MM.1S (cell line): Measurements from ENCODE around the gene TBX18.

Experiments
- DNase-seq: peaks from one replicate; pipeline ENCODE4 v3.0.0-alpha.2; 2015
- H2AFZ ChIP-seq: fragments of 300-600 bp; sonication (generic); 2 replicates; pipeline ENCODE4 v1.6.0; 2016; ENCODE audit warnings: antibody characterized with exemption, low read length
- H3F3A ChIP-seq: fragments of 300-600 bp; sonication (generic); 2 replicates; pipeline ENCODE4 v1.6.1; 2016; ENCODE audit warnings: mild to moderate bottlenecking, antibody characterized with exemption, low read length, moderate library complexity, mixed read lengths; ENCODE audit not compliant: insufficient read depth
- H3K27ac ChIP-seq: fragments of 300-600 bp; sonication (generic); 2 replicates; pipeline ENCODE4 v1.5.1; 2016; ENCODE audit warnings: mild to moderate bottlenecking, low read length
- H3K27me3 ChIP-seq: fragments of 300-600 bp; sonication (generic); replicated peaks from 2 replicates; pipeline ENCODE4 v1.6.0; 2016; ENCODE audit warnings: low read length; ENCODE audit not compliant: insufficient read depth
- H3K36me3 ChIP-seq: fragments of 300-600 bp; sonication (generic); replicated peaks from 2 replicates; pipeline ENCODE4 v1.6.1; 2016; ENCODE audit warnings: mild to moderate bottlenecking, low read length, mixed read lengths; ENCODE audit not compliant: insufficient read depth
- H3K4me1 ChIP-seq: fragments of 300-600 bp; sonication (generic); 2 replicates; pipeline ENCODE4 v1.6.1; 2016; ENCODE audit warnings: low read length, mixed read lengths
- H3K4me2 ChIP-seq: fragments of 300-600 bp; sonication (generic); 2 replicates; pipeline ENCODE4 v1.6.0; 2016; ENCODE audit warnings: low read depth, low read length
- H3K4me3 ChIP-seq: fragments of 300-600 bp; sonication (generic); 2 replicates; pipeline ENCODE4 v1.5.1; 2016; ENCODE audit warnings: low read length, mixed read lengths
- H3K79me2 ChIP-seq: fragments of 300-600 bp; sonication (generic); 2 replicates; pipeline ENCODE4 v1.6.1; 2016; ENCODE audit warnings: mixed run types, low read length, mixed read lengths
- H3K9ac ChIP-seq: fragments of 300-600 bp; sonication (generic); 2 replicates; pipeline ENCODE4 v1.6.1; 2016; ENCODE audit warnings: low read length, mixed read lengths
- H3K9me2 ChIP-seq: fragments of 300-600 bp; sonication (generic); replicated peaks from 2 replicates; pipeline ENCODE4 v1.6.1; 2016; ENCODE audit warnings: mild to moderate bottlenecking, low read length, mixed read lengths; ENCODE audit not compliant: insufficient read depth
- H3K9me3 ChIP-seq: fragments of 300-600 bp; sonication (generic); replicated peaks from 2 replicates; pipeline ENCODE4 v1.6.1; 2016; ENCODE audit warnings: mild to moderate bottlenecking, low read length, mixed read lengths; ENCODE audit not compliant: insufficient read depth
- H4K20me1 ChIP-seq: fragments of 300-600 bp; sonication (generic); 2 replicates; pipeline ENCODE4 v1.6.1; 2016; ENCODE audit warnings: mild to moderate bottlenecking, low read length, moderate library complexity, mixed read lengths; ENCODE audit not compliant: insufficient read depth
- EZH2 ChIP-seq: fragments of 300-600 bp; sonication (generic); optimal IDR thresholded peaks from 2 replicates; pipeline ENCODE3; 2017; ENCODE audit warnings: low read depth, mild to moderate bottlenecking, antibody characterized with exemption, low read length, mixed read lengths
- EZH2phosphoT487 ChIP-seq: fragments of 300-600 bp; sonication (generic); IDR thresholded peaks from 2 replicates; pipeline ENCODE4 v1.6.1; 2018; ENCODE audit warnings: antibody characterized with exemption, low read length
- TF ChIP-seq, protein P1 (sequence below): fragments of 300-600 bp; sonication (generic); IDR thresholded peaks from 2 replicates; pipeline ENCODE4 v1.5.1; 2016; ENCODE audit warnings: antibody characterized with exemption, low read length, mixed read lengths

The TBX18 gene

GRCh38 chr6:84657025-84657424 is 107.4 kb downstream of the TBX18 start:
- H3K27ac ChIP-seq = no peak overlapping the region
- H3K27me3 ChIP-seq = no peaks in the 10 kb centered on the region
- H3K9me2 ChIP-seq = no peaks in the 10 kb centered on the region
- TF ChIP-seq EZH2 (no peak), EZH2phosphoT487 (no peak)
- TF ChIP-seq, protein P1, sequence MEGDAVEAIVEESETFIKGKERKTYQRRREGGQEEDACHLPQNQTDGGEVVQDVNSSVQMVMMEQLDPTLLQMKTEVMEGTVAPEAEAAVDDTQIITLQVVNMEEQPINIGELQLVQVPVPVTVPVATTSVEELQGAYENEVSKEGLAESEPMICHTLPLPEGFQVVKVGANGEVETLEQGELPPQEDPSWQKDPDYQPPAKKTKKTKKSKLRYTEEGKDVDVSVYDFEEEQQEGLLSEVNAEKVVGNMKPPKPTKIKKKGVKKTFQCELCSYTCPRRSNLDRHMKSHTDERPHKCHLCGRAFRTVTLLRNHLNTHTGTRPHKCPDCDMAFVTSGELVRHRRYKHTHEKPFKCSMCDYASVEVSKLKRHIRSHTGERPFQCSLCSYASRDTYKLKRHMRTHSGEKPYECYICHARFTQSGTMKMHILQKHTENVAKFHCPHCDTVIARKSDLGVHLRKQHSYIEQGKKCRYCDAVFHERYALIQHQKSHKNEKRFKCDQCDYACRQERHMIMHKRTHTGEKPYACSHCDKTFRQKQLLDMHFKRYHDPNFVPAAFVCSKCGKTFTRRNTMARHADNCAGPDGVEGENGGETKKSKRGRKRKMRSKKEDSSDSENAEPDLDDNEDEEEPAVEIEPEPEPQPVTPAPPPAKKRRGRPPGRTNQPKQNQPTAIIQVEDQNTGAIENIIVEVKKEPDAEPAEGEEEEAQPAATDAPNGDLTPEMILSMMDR = no peak
- no peaks in the 10 kb centered on the region for H3K79me2 ChIP-seq
- H3K4me2 ChIP-seq = no peak overlapping the region
- H3K9ac ChIP-seq = no peak overlapping the region
- no peak for DNase-seq
- H3K36me3 ChIP-seq = no peaks in the 10 kb centered on the region
- no peaks in the 10 kb centered on the region for H3K4me1 ChIP-seq
- no peaks in the 10 kb centered on the region for H3F3A ChIP-seq
- H3K9me3 ChIP-seq = no peaks in the 10 kb centered on the region
- H3K4me3 ChIP-seq = no peak overlapping the region
- no peaks in the 10 kb centered on the region for H4K20me1 ChIP-seq
- no peak overlapping the region for H2AFZ ChIP-seq

GRCh38 chr6:84653027-84653551 is 111.3 kb downstream of the TBX18 start:
- Histone ChIP-seq H3K9me3 (no peaks in the 10 kb centered on the region), H3K4me3 (no peak overlapping the region), H3K9ac (no peak overlapping the region), H4K20me1 (no peaks in the 10 kb centered on the region), H3K4me2 (no peak overlapping the region), H3K36me3 (no peaks in the 10 kb centered on the region), H3K4me1 (no peaks in the 10 kb centered on the region), H3K27ac (no peak overlapping the region), H3K79me2 (no peaks in the 10 kb centered on the region), H3K9me2 (no peaks in the 10 kb centered on the region), H3K27me3 (no peaks in the 10 kb centered on the region), H2AFZ (no peak overlapping the region), H3F3A (no peaks in the 10 kb centered on the region)
- DNase-seq = no peak
- TF ChIP-seq EZH2phosphoT487 (no peak), EZH2 (no peak)
- TF ChIP-seq, protein P1 = no peak

DNA sequence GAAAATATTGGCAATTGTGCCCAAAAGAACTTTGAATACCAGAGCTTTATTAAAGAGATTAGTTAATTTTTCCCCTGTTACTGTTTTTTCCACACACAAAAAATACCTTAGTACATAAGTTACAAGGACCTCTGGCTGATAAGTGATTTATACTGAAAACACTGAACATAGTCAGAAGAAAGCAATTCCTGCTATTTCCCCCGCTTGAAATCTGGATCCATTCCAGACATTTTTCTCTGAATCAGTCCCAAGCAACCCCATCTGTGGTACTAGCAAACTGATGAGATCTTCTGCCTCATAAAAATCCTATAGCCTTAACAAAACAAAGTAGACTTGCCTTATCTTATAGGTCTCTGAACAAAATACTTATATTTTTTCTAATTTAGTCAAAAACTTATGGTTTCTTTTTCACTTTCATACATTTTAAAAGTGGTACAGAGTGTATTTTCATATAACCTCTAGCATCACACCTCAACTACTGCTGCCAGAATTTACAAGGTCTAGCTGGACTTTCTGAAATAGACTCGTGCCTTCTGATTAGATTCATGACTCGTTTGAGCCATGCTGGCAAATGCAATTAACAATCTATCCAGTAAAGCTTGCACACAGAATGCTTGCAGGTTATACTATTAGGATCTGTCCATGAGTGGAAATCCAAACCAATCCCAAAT is 111.9 kb downstream of the TBX18 start:
- TF ChIP-seq EZH2 (no peak), EZH2phosphoT487 (no peak)
- TF ChIP-seq, protein P1 = no peak
- Histone ChIP-seq H2AFZ (no peak overlapping the region), H3K9ac (no peak overlapping the region), H3K79me2 (no peaks in the 10 kb centered on the region), H3K36me3 (no peaks in the 10 kb centered on the region), H4K20me1 (no peaks in the 10 kb centered on the region), H3K4me3 (no peak overlapping the region), H3F3A (no peaks in the 10 kb centered on the region), H3K9me2 (no peaks in the 10 kb centered on the region), H3K9me3 (no peaks in the 10 kb centered on the region), H3K27me3 (no peaks in the 10 kb centered on the region), H3K27ac (no peak overlapping the region), H3K4me1 (no peaks in the 10 kb centered on the region), H3K4me2 (no peak overlapping the region)
- DNase-seq = no peak
